22Rv1 (cell line): ENCODE data around the gene APOL6.
"Not testable (repeated sequence)": the region's sequence is repeated elsewhere in the genome, so short reads cannot be mapped to it uniquely, and the experiment has no call there.

Experiments used
- CTCF ChIP-seq: fragments of 450-650 bp; IDR thresholded peaks from 2 replicates; pipeline ENCODE4 v1.5.1; 2017; ENCODE audit warnings: mild to moderate bottlenecking
- ZFX ChIP-seq: fragments of 450-650 bp; IDR thresholded peaks from 2 replicates; pipeline ENCODE4 v1.6.1; 2017; ENCODE audit warnings: antibody characterized with exemption, borderline replicate concordance

- TF ChIP-seq CTCF, ZFX: not testable (repeated sequence)
These were observed 51.6 kb downstream of the APOL6 start for GRCh38 chr22:35699852-35700251.
